Astrocyte (in vitro differentiated cells and primary cell): Measurements from ENCODE around the gene RGS19. TPM values are rescaled to one million over a fixed set of nuclear protein-coding genes. Genes with fewer than 3 reads are reported as not detected.

Experiments
- DNase-seq: peaks from one replicate; pipeline ENCODE4 v3.0.0-alpha.2; 2010; ENCODE audit warnings: low read depth
- FAIRE-seq: peaks from 2 replicates; lab custom pipeline; 2011; peaks lifted over from hg19 to GRCh38; lab: Jason Lieb, UNC
- H2AFZ ChIP-seq: 2 replicates; pipeline ENCODE4 v1.6.0; 2012; ENCODE audit warnings: low read depth, low read length, inconsistent platforms
- H3K27ac ChIP-seq: 2 replicates; pipeline ENCODE4 v1.5.1; 2011; ENCODE audit warnings: low read depth, low read length, inconsistent platforms
- H3K27me3 ChIP-seq: 2 replicates; pipeline ENCODE4 v1.6.0; 2011; ENCODE audit warnings: low read length, inconsistent platforms; ENCODE audit not compliant: insufficient read depth
- H3K36me3 ChIP-seq: 2 replicates; pipeline ENCODE4 v1.5.1; 2011; ENCODE audit warnings: low read length, inconsistent platforms; ENCODE audit not compliant: insufficient read depth
- H3K4me1 ChIP-seq: 2 replicates; pipeline ENCODE4 v1.5.1; 2011; ENCODE audit warnings: low read length, inconsistent platforms; ENCODE audit not compliant: insufficient read depth
- H3K4me2 ChIP-seq: 2 replicates; pipeline ENCODE4 v1.6.0; 2012; ENCODE audit warnings: low read length, inconsistent platforms
- H3K4me3 ChIP-seq: 2 replicates; pipeline ENCODE4 v1.5.1; 2011; ENCODE audit warnings: low read depth, mild to moderate bottlenecking, low read length, inconsistent platforms; ENCODE audit not compliant: insufficient read depth
- H3K79me2 ChIP-seq: 2 replicates; pipeline ENCODE4 v1.6.0; 2012; ENCODE audit warnings: mild to moderate bottlenecking, low read length, inconsistent platforms; ENCODE audit not compliant: insufficient read depth
- H3K9ac ChIP-seq: 2 replicates; pipeline ENCODE4 v1.6.0; 2012; ENCODE audit warnings: mild to moderate bottlenecking, low read length, inconsistent platforms
- H3K9me3 ChIP-seq: 2 replicates; pipeline ENCODE4 v1.5.1; 2012; ENCODE audit warnings: low read depth, mild to moderate bottlenecking, low read length, inconsistent platforms; ENCODE audit not compliant: insufficient read depth
- H4K20me1 ChIP-seq: 2 replicates; pipeline ENCODE4 v1.6.0; 2012; ENCODE audit warnings: low read length, inconsistent platforms; ENCODE audit not compliant: insufficient read depth
- H3K27ac Mint-ChIP-seq: one replicate; pipeline ENCODE4 v1.8.0; 2021; ENCODE audit warnings: mild to moderate bottlenecking, mixed read lengths; ENCODE audit not compliant: unreplicated experiment
- H3K27me3 Mint-ChIP-seq: one replicate; pipeline ENCODE4 v1.8.0; 2021; ENCODE audit warnings: low read depth, mixed read lengths; ENCODE audit not compliant: unreplicated experiment
- H3K36me3 Mint-ChIP-seq: one replicate; pipeline ENCODE4 v1.8.0; 2021; ENCODE audit warnings: low read depth, mixed read lengths; ENCODE audit not compliant: unreplicated experiment
- H3K4me1 Mint-ChIP-seq: one replicate; pipeline ENCODE4 v1.8.0; 2021; ENCODE audit warnings: low read depth, mixed read lengths; ENCODE audit not compliant: unreplicated experiment
- H3K4me3 Mint-ChIP-seq: one replicate; pipeline ENCODE4 v1.8.0; 2021; ENCODE audit warnings: mild to moderate bottlenecking, moderate library complexity, mixed read lengths; ENCODE audit not compliant: unreplicated experiment
- H3K9me3 Mint-ChIP-seq: one replicate; pipeline ENCODE4 v1.8.0; 2021; ENCODE audit warnings: mild to moderate bottlenecking, mixed read lengths; ENCODE audit not compliant: unreplicated experiment
- EZH2 ChIP-seq: IDR thresholded peaks from 2 replicates; pipeline ENCODE4 v1.6.1; 2012; ENCODE audit warnings: mild to moderate bottlenecking, low read length, inconsistent platforms; ENCODE audit not compliant: insufficient read depth
- total RNA-seq: library from RNA; stranded (reverse); gene quantifications from 2 replicates; pipeline ENCODE4 v1.2.1, GENCODE V29; 2021
- TF ChIP-seq, protein P1 (sequence below): IDR thresholded peaks from 2 replicates; pipeline ENCODE4 v1.5.1; 2011; ENCODE audit warnings: low read depth, mild to moderate bottlenecking, inconsistent platforms, low read length, moderate library complexity; ENCODE audit not compliant: insufficient read depth

RGS19 gene
- total RNA-seq, 1 donor from 2014 or later, result 18.3 TPM

DNA sequence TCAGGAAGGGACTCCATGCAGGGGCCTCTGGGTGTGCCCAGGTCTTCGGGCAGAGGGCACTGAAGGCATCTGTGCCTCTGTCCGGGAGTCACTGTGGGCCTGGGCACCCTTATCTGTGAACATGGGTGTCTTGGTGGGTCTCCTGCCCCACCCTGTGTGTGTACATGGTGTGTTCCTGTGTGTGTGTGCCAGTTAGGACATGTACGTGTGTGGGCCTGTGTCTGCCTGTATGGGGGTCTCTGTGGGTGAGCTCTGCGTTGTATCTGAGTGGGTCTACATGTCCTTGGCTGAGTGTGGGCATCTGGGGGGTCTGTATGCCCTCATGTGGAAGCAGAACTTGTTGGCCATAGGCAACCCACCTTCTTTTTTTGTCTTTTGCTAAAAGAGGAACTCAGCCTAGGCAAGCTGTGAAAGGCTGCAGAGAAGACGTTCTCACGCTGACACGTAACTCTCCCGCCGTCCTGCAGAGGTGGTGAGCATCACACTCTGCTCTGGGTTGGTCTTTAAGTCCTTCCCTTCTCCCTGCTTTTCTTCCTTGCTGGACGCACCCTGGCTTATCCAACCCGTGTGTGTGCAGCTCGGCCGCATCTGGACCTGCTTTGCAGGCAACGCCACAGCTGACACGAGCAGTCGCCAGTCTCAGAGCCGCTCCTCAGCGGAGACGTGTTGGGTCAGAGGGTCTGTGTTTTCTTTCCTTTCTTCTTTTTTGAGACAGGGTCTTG is 28.6 kb upstream of the RGS19 start:
- no peak overlapping the region for H3K9ac ChIP-seq
- no peak for DNase-seq
- FAIRE-seq, result no peak
- Mint-ChIP-seq H3K4me3 (no peak overlapping the region), H3K27me3 (peaks cover 51% of the 10 kb centered on the region), H3K4me1 (peaks cover 3% of the 10 kb centered on the region), H3K9me3 (no peaks in the 10 kb centered on the region), H3K36me3 (no peaks in the 10 kb centered on the region), H3K27ac (no peak overlapping the region)
- no peak for TF ChIP-seq EZH2
- TF ChIP-seq, protein P1, sequence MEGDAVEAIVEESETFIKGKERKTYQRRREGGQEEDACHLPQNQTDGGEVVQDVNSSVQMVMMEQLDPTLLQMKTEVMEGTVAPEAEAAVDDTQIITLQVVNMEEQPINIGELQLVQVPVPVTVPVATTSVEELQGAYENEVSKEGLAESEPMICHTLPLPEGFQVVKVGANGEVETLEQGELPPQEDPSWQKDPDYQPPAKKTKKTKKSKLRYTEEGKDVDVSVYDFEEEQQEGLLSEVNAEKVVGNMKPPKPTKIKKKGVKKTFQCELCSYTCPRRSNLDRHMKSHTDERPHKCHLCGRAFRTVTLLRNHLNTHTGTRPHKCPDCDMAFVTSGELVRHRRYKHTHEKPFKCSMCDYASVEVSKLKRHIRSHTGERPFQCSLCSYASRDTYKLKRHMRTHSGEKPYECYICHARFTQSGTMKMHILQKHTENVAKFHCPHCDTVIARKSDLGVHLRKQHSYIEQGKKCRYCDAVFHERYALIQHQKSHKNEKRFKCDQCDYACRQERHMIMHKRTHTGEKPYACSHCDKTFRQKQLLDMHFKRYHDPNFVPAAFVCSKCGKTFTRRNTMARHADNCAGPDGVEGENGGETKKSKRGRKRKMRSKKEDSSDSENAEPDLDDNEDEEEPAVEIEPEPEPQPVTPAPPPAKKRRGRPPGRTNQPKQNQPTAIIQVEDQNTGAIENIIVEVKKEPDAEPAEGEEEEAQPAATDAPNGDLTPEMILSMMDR, result no peak
- H3K4me2 ChIP-seq, result no peak overlapping the region
- H3K27ac ChIP-seq, result no peak overlapping the region
- no peaks in the 10 kb centered on the region for H3K36me3 ChIP-seq
- H2AFZ ChIP-seq, result no peak overlapping the region
- no peak overlapping the region for H3K4me3 ChIP-seq
- no peaks in the 10 kb centered on the region for H3K4me1 ChIP-seq
- peaks cover 8% of the 10 kb centered on the region for H3K27me3 ChIP-seq
- no peaks in the 10 kb centered on the region for H3K79me2 ChIP-seq
- no peaks in the 10 kb centered on the region for H4K20me1 ChIP-seq
- no peaks in the 10 kb centered on the region for H3K9me3 ChIP-seq

DNA sequence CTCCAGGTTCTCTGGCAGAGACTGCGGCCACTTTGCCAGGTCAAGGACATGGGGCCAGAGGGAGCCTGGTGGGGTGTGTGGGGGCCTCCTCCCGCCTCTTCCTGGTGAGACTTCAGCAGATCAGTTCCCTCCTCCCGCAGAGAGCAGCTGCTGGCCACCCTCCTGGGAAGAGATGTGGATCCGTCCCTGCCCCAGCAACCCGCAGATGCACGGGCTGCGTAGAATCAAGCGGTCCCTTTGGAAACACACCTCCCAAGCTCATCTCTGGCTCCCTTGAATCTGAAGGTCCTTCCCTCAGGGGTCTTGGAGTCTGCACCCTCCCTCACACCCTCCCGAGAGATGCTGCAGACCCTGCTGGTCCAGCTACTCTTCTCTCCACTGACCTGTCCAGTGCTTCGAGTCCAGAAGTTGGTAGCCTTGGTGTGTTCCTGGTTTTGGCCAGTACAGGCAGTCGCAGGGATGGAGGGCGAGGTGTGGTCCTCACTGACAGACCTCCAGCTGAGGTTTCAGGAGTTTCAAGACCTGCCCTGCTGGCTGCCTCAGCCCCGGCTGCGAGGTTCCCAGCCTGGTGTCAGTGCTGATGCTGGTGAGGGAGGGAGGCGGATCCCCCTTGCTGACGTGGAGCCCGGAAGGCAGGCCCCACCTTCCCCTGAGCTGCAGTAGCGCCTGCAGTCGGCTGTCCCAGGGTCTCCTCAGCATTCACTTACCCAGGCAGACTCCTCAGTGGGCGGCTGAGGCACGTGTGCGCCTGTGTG is 27.8 kb upstream of the RGS19 start, which contains the start of gene NPBWR2:
NPBWR2 (minus strand) TSS at position 585 of the 755 bp plus-strand sequence. CDS start 734 bp downstream, outside the sequence.
- no peaks in the 10 kb centered on the region for H3K79me2 ChIP-seq
- peak within 1 kb of the TSS; percentile 4 for H2AFZ ChIP-seq
- H3K4me3 ChIP-seq, result no peak within 1 kb of the TSS
- Mint-ChIP-seq H3K27ac (peak within 1 kb of the TSS; percentile 41), H3K4me3 (no peak within 1 kb of the TSS), H3K4me1 (peaks cover 3% of the 10 kb centered on the region), H3K27me3 (peaks cover 52% of the 10 kb centered on the region), H3K9me3 (no peaks in the 10 kb centered on the region), H3K36me3 (no peaks in the 10 kb centered on the region)
- no peak within 1 kb of the TSS for H3K9ac ChIP-seq
- no peak for DNase-seq
- no peaks in the 10 kb centered on the region for H4K20me1 ChIP-seq
- no peaks in the 10 kb centered on the region for H3K36me3 ChIP-seq
- no peaks in the 10 kb centered on the region for H3K9me3 ChIP-seq
- H3K4me1 ChIP-seq, result no peaks in the 10 kb centered on the region
- FAIRE-seq, result no peak
- no peak within 1 kb of the TSS for H3K4me2 ChIP-seq
- TF ChIP-seq, protein P1, result no peak
- no peak for TF ChIP-seq EZH2
- peaks cover 12% of the 10 kb centered on the region for H3K27me3 ChIP-seq
- H3K27ac ChIP-seq, result no peak within 1 kb of the TSS
